HepG2 (cell line): ENCODE measurements around the gene TM9SF2. TPM values are rescaled to one million over a fixed set of nuclear protein-coding genes. Genes with fewer than 3 reads are reported as not detected.
A peak's percentile ranks its signal among the peaks of the same experiment; 100 is the strongest.

Experiments
- ATAC-seq: fragments of 200-7000 bp; cut with Tn5 transposase; 3 replicates; pipeline ENCODE4 v1.9.1; 2020; ENCODE audit warnings: mild to moderate bottlenecking, moderate library complexity
- BruUV-seq: library from RNA; stranded (reverse); fragments of 400-500 nt; replicated peaks from 2 replicates; lab custom pipeline; 2021; lab: Mats Ljungman, UMichigan
- CTCF ChIA-PET: fragments of 300-600 bp; formaldehyde crosslinking; extraction: SDS; loops from one replicate; lab custom pipeline; 2021; ENCODE audit warnings: low total read pairs, inconsistent platforms, low intra/inter-chr PET ratio; lab: Yijun Ruan, JAX
- POLR2A ChIA-PET: fragments of 350-600 bp; sonication (Branson Sonifier 250); formaldehyde crosslinking; loops from one replicate; lab custom pipeline; 2020; ENCODE audit warnings: antibody characterized with exemption, inconsistent platforms; lab: Yijun Ruan, JAX
- DNase-seq: peaks from one replicate; pipeline ENCODE4 v3.0.0-alpha.2; 2015; ENCODE audit warnings: low spot score
- FAIRE-seq: peaks from 3 replicates; lab custom pipeline; 2011; peaks lifted over from hg19 to GRCh38; lab: Jason Lieb, UNC
- H2AFZ ChIP-seq: one replicate; pipeline ENCODE4 v1.6.1; 2011; ENCODE audit warnings: low read length, inconsistent platforms
- H3K27ac ChIP-seq: fragments of 300-600 bp; 3 replicates; pipeline ENCODE4 v1.8.0; 2011; ENCODE audit warnings: mixed run types, mild to moderate bottlenecking, mixed read lengths, low read length, inconsistent platforms; ENCODE audit not compliant: insufficient read depth; ENCODE audit errors: extremely low read length
- H3K27me3 ChIP-seq, 2 experiments: fragments of 200-600 bp in 1 of 2; 2 replicates in 1 of 2; 3 replicates in 1 of 2; pipeline versions ENCODE4 v1.6.0 to v1.8.0; 2011; ENCODE audit warnings: low read length in 2 of 2, mild to moderate bottlenecking in 2 of 2, moderate library complexity in 2 of 2, inconsistent platforms in 1 of 2; ENCODE audit not compliant: insufficient read depth in 2 of 2, control insufficient read depth in 1 of 2
- H3K36me3 ChIP-seq, 2 experiments: fragments of 200-600 bp in 1 of 2; replicated peaks in 1 of 2; 2 replicates in 1 of 2; 3 replicates in 1 of 2; pipeline versions ENCODE4 v1.5.1 to v1.8.0; 2011; ENCODE audit warnings: low read length in 2 of 2, inconsistent platforms in 1 of 2; ENCODE audit not compliant: insufficient read depth in 2 of 2, control insufficient read depth in 1 of 2
- H3K4me1 ChIP-seq: 2 replicates; pipeline ENCODE4 v1.5.1; 2012; ENCODE audit warnings: low read length, inconsistent platforms; ENCODE audit not compliant: insufficient read depth
- H3K4me2 ChIP-seq: 2 replicates; pipeline ENCODE4 v1.6.0; 2011; ENCODE audit warnings: low read depth, low read length, inconsistent platforms
- H3K4me3 ChIP-seq, 3 experiments: fragments of 200-600 bp in 1 of 3; sonication (generic), shearing (Covaris generic) in 1 of 3; replicated peaks in 1 of 3; 2 replicates each; pipeline ENCODE4 v1.5.1; 2011 to 2016; ENCODE audit warnings: low read length in 3 of 3, inconsistent platforms in 2 of 3, low read depth in 2 of 3, mild to moderate bottlenecking in 2 of 3, control low read depth in 1 of 3, mixed read lengths in 1 of 3; ENCODE audit not compliant: insufficient read depth in 1 of 3
- H3K79me2 ChIP-seq: one replicate; pipeline ENCODE4 v1.6.1; 2011; ENCODE audit warnings: low read length, inconsistent platforms; ENCODE audit not compliant: insufficient read depth
- H3K9ac ChIP-seq: 2 replicates; pipeline ENCODE4 v1.6.0; 2011; ENCODE audit warnings: mild to moderate bottlenecking, low read depth, low read length, inconsistent platforms; ENCODE audit not compliant: insufficient read depth
- H3K9me3 ChIP-seq: 2 replicates; pipeline ENCODE4 v1.5.1; 2012; ENCODE audit warnings: mild to moderate bottlenecking, low read length
- H4K20me1 ChIP-seq: 2 replicates; pipeline ENCODE4 v1.6.0; 2011; ENCODE audit warnings: inconsistent platforms, mild to moderate bottlenecking, low read length, moderate library complexity; ENCODE audit not compliant: insufficient read depth
- HNRNPUL1 ChIP-seq: fragments of 200-400 bp; formaldehyde crosslinking; IDR thresholded peaks from 2 replicates; pipeline ENCODE4 v1.6.1; 2017; ENCODE audit warnings: low read depth, mild to moderate bottlenecking, low read length, moderate library complexity
- NFYB ChIP-seq: sonication (generic); formaldehyde crosslinking; IDR thresholded peaks from 2 replicates; pipeline ENCODE4 v1.4.0; 2020; ENCODE audit warnings: missing genetic modification reagents
- NFYC ChIP-seq: IDR thresholded peaks from 2 replicates; pipeline ENCODE4 v1.6.1; 2016; ENCODE audit warnings: missing genetic modification reagents, missing compliant biosample characterization
- U2AF2 ChIP-seq: fragments of 200-400 bp; formaldehyde crosslinking; IDR thresholded peaks from 2 replicates; pipeline ENCODE4 v1.6.1; 2017; ENCODE audit warnings: low read depth, mild to moderate bottlenecking, low read length
- ZBTB7B ChIP-seq: sonication (generic); formaldehyde crosslinking; IDR thresholded peaks from 2 replicates; pipeline ENCODE4 v1.4.0; 2020; ENCODE audit warnings: missing genetic modification reagents
- ZFP36 ChIP-seq: fragments of 150-350 bp; IDR thresholded peaks from 2 replicates; pipeline ENCODE4 v1.6.1; 2018; ENCODE audit warnings: borderline replicate concordance, low read length, low read depth; ENCODE audit not compliant: partially characterized antibody
- ZMYM4 ChIP-seq: sonication (generic); formaldehyde crosslinking; IDR thresholded peaks from 2 replicates; pipeline ENCODE4 v1.8.1; 2023; ENCODE audit warnings: mild to moderate bottlenecking, missing genetic modification reagents
- ZNF18 ChIP-seq: sonication (generic); formaldehyde crosslinking; IDR thresholded peaks from 2 replicates; pipeline ENCODE4 v1.8.0; 2022; ENCODE audit warnings: mild to moderate bottlenecking, missing genetic modification reagents; ENCODE audit not compliant: insufficient replicate concordance
- ZNF317 ChIP-seq: sonication (generic); formaldehyde crosslinking; IDR thresholded peaks from 2 replicates; pipeline ENCODE4 v1.5.0; 2020; ENCODE audit warnings: mild to moderate bottlenecking, missing genetic modification reagents
- ZNF432 ChIP-seq: sonication (generic); formaldehyde crosslinking; IDR thresholded peaks from 2 replicates; pipeline ENCODE4 v1.5.0; 2020; ENCODE audit warnings: missing genetic modification reagents, mild to moderate bottlenecking, borderline replicate concordance
- ZNF513 ChIP-seq: sonication (generic); formaldehyde crosslinking; conservative IDR thresholded peaks from 2 replicates; pipeline ENCODE4 v1.5.0; 2020; ENCODE audit warnings: missing genetic modification reagents
- ZNF577 ChIP-seq: sonication (generic); formaldehyde crosslinking; IDR thresholded peaks from 2 replicates; pipeline ENCODE4 v1.4.0; 2020; ENCODE audit warnings: mild to moderate bottlenecking, low read depth, missing genetic modification reagents, borderline replicate concordance
- ZNF605 ChIP-seq: sonication (generic); formaldehyde crosslinking; IDR thresholded peaks from 2 replicates; pipeline ENCODE4 v1.8.0; 2022; ENCODE audit warnings: mild to moderate bottlenecking, missing genetic modification reagents
- ZNF800 ChIP-seq: sonication (generic); formaldehyde crosslinking; IDR thresholded peaks from 2 replicates; pipeline ENCODE4 v1.4.0; 2020; ENCODE audit warnings: missing genetic modification reagents
- WGBS: methylation state at CpG from one replicate; pipeline ENCODE4 v1.1.6; 2017; ENCODE audit warnings: low lambda C conversion rate; 5-methylcytosine and 5-hydroxymethylcytosine counted together
- in situ Hi-C: cut with HindIII; loops from 2 replicates; pipeline ENCODE4 v1.10.0; 2017; ENCODE audit warnings: low pct_unique_long_range_greater_than_20kb; ENCODE audit not compliant: extremely low pct_ligation_motif_present
- intact Hi-C: fragments of 100-400 bp; cut with micrococcal nuclease; formaldehyde crosslinking; loops from one replicate; pipeline ENCODE4 v1.10.0; 2022; ENCODE audit not compliant: unreplicated experiment
- polyA plus RNA-seq, 8 experiments: library from polyadenylated mRNA; depleted of rRNA in 3 of 8; stranded (reverse) in 7 of 8; unstranded in 1 of 8; fragments of >200 nt; fragmentation: Illumina TruSeq in 4 of 8; extraction: Trizol in 4 of 8; gene quantifications; 2 replicates each; pipeline versions ENCODE4 v1.2.1 to v1.2.3, GENCODE V29; 2011 to 2016; ENCODE audit warnings: low read depth in 4 of 8, missing spikeins in 1 of 8, mixed read lengths in 1 of 8; ENCODE audit not compliant: insufficient read depth in 1 of 8
- total RNA-seq, 5 experiments: library from RNA; depleted of rRNA; stranded (reverse); fragments of >200 nt; fragmentation: Illumina TruSeq; extraction: Trizol; gene quantifications; 2 replicates each; pipeline ENCODE4 v1.2.3, GENCODE V29; 2016; ENCODE audit warnings: low read depth in 1 of 5

Gene TM9SF2
- total and polyA plus RNA-seq, 2 of the 13 experiments (the other 11 are each of a cell fraction or from before 2014, with no cell fraction given), result 94.1 to 123 TPM

GRCh38 chr13:99486996-99487395, 14.3 kb upstream of the TM9SF2 start:
- POLR2A ChIA-PET, result no interaction called here
- H2AFZ ChIP-seq, result no peak overlapping the region
- H4K20me1 ChIP-seq, result no peaks in the 10 kb centered on the region
- TF ChIP-seq NFYB (CRISPR knock-in tag) (peak; percentile 46; the same call in 1 of the 2 replicates), NFYC (CRISPR knock-in tag) (peak; percentile 52), ZMYM4 (CRISPR knock-in tag) (peak; percentile 23; the same call in 1 of the 2 replicates), ZNF432 (CRISPR knock-in tag) (no peak), ZNF800 (CRISPR knock-in tag) (no peak)
- intact Hi-C loops (no loop called here), in situ Hi-C loops (no loop called here)
- H3K27me3 ChIP-seq, result no peaks in the 10 kb centered on the region
- no peaks in the 10 kb centered on the region for H3K36me3 ChIP-seq
- H3K4me3 ChIP-seq, result no peak overlapping the region
- DNase-seq (no peak), FAIRE-seq (no peak), ATAC-seq (no peak)
- H3K27ac ChIP-seq, result no peak overlapping the region
- no peaks in the 10 kb centered on the region for H3K9me3 ChIP-seq
- no peak overlapping the region for H3K9ac ChIP-seq
- CTCF ChIA-PET, result no interaction called here
- no peaks in the 10 kb centered on the region for H3K4me1 ChIP-seq
- no TSS peak for BruUV-seq
- WGBS, result 95% methylated on average over 3 of the region's 3 CpGs
- H3K4me2 ChIP-seq, result no peak overlapping the region
- no peaks in the 10 kb centered on the region for H3K79me2 ChIP-seq

- Histone ChIP-seq H2AFZ (no peak overlapping the region), H3K4me2 (no peak overlapping the region), H3K4me3 (no peak overlapping the region), H3K36me3 (no peaks in the 10 kb centered on the region), H3K4me1 (no peaks in the 10 kb centered on the region), H3K9me3 (no peaks in the 10 kb centered on the region), H4K20me1 (no peaks in the 10 kb centered on the region), H3K27ac (no peak overlapping the region), H3K27me3 (no peaks in the 10 kb centered on the region), H3K9ac (no peak overlapping the region), H3K79me2 (peaks cover 5% of the 10 kb centered on the region)
- in situ Hi-C loops, result no loop called here
- ChIA-PET CTCF (no interaction called here), POLR2A (no interaction called here)
- intact Hi-C loops, result no loop called here
- no peak for DNase-seq
- ATAC-seq, result no peak
- no TSS peak for BruUV-seq
- no peak for FAIRE-seq
- 95% methylated on average over 3 of the region's 3 CpGs for WGBS
- TF ChIP-seq ZFP36 (no peak), ZNF577 (CRISPR knock-in tag) (no peak), U2AF2 (no peak), ZNF18 (no peak), HNRNPUL1 (no peak), ZNF317 (no peak), ZNF605 (CRISPR knock-in tag) (no peak), ZNF513 (no peak), ZBTB7B (CRISPR knock-in tag) (no peak)
Measured at GRCh38 chr13:99489028-99489427, 12.2 kb upstream of the TM9SF2 start.
